Stimulated activated CD4-positive, alpha-beta T cell treated with anti-CD3 and anti-CD28 coated beads, Interleukin-15, amount 100 ng/mL, for 24 hours (primary cell): ENCODE results near the gene OLFM3.

Experiments
- DNase-seq: peaks from one replicate; pipeline ENCODE4 v3.0.0-alpha.2; 2020

OLFM3 gene

GRCh38 chr1:101841824-101842223 is 154.9 kb downstream of the OLFM3 start:
- DNase-seq = no peak

- no peak for DNase-seq
These were observed 160.7 kb downstream of the OLFM3 start for GRCh38 chr1:101835988-101836387.

GRCh38 chr1:101833312-101833711 is 163.4 kb downstream of the OLFM3 start:
- DNase-seq = no peak

DNA sequence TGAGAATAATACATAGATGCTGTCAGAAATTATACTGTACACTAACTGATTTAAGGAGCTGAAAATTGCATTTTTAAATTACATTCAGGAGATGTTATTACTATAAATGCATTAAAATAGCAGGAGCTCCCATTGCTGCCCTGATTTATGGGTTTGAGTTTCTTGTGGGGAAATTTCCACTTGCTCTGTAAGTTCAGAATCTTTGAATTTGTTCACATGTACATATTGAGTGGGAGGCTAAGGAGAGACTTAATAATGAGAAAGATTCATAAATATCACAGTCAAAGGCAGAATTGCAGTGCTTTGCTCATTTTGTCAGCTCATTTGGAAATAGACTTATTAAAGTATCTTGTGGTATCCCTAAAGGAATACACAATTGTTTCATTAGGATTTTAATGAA is 170.3 kb downstream of the OLFM3 start:
- DNase-seq = no peak

GRCh38 chr1:101820071-101820470 is 176.7 kb downstream of the OLFM3 start:
- DNase-seq = no peak

- DNase-seq = no peak
These were observed 180.5 kb downstream of the OLFM3 start for GRCh38 chr1:101816262-101816661.

DNA sequence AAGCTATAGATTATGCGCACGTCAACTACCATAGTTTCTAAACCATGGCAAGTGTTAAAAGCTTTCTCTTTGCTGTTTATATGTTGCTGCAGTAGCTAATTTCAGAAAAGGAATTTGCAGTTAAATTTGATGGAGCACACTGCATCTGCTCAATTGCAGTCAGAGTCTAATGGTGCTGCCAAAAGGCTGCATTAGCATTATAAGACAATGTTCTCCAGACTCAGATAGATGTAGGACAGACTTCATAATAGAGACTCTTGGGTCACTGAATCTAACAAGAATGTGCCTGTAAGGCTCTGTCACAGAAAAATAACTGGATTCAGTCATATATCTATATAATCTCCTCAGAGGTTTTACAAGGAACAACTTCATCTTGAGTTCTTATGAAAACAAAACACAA is 198.3 kb downstream of the OLFM3 start:
- DNase-seq = no peak

- no peak for DNase-seq
These were observed 199.0 kb downstream of the OLFM3 start for GRCh38 chr1:101797722-101798121.

- DNase-seq = no peak
These were observed 215.4 kb downstream of the OLFM3 start for GRCh38 chr1:101781201-101781831.

DNA sequence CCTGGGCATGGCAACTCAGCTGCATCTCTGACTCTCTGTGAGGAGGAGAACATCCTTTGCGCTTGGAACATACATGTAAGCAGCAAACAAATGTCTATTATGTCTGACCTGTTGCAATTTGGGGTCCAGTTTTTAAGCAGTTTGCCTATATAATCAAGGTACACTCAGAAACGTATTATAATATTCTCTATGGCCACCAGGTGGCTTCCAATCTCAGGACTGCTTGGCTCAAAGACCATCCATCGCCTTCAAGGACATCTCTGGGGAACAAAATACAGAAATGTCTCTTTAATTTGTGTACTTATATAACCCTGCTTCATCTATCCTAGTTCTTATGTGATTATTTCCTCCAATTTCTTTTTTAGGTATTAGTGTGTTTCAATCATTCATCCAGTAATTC is 227.2 kb downstream of the OLFM3 start:
- no peak for DNase-seq

GRCh38 chr1:101757985-101758384 is 238.7 kb downstream of the OLFM3 start:
- DNase-seq = no peak

DNA sequence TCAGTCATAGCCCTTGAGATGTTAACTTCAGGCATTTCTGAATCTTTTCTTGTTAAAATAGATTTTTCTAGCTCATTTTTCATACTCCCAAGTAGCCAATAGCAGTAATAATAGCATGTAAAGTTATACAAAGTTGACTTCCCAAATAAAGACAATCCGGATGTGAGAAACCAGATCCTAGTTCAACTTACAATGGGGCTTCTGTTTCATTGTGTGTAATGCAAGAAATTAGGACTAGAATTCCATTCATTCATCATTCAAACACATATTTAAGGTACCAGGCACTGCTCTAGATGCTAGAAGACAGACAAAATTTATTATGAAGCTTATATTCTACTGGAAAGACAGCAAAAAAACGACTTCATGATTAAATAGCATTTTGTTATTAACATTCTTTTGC is 240.3 kb downstream of the OLFM3 start:
- no peak for DNase-seq
